GM15510 (cell line): Measurements from ENCODE around the gene C1QL2.

ENCODE experiments used
- POLR2A ChIP-seq: IDR thresholded peaks from 3 replicates; pipeline ENCODE4 v1.6.1; 2011; ENCODE audit warnings: borderline replicate concordance; ENCODE audit not compliant: insufficient read length; ENCODE audit errors: extremely low read depth

Gene C1QL2

GRCh38 chr2:119134775-119135174 is 23.8 kb downstream of the C1QL2 start:
- no peak for TF ChIP-seq POLR2A

DNA sequence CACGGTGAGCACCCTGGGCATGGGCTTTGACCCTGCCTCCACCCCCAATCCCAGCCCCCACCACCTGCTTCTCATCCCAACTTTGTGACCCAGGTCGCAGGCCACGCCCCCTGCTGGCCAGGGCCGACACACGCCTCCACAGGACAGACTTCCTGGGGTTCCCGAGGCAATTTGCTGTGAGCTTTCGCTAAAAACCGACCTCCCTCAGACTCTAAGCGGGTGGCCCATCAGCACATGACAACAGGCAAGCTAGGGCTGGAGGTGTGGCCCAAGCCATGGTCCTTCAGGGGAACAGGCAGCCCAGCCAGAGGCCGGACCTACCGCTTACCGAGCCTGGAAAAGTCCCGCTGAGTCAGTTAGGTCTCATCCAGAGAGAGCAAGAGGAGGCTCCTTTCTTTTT is 31.9 kb downstream of the C1QL2 start:
- no peak for TF ChIP-seq POLR2A

- TF ChIP-seq POLR2A = no peak
Measured at GRCh38 chr2:119123389-119123788, 35.2 kb downstream of the C1QL2 start.

GRCh38 chr2:119122663-119123062 is 35.9 kb downstream of the C1QL2 start:
- TF ChIP-seq POLR2A = no peak

DNA sequence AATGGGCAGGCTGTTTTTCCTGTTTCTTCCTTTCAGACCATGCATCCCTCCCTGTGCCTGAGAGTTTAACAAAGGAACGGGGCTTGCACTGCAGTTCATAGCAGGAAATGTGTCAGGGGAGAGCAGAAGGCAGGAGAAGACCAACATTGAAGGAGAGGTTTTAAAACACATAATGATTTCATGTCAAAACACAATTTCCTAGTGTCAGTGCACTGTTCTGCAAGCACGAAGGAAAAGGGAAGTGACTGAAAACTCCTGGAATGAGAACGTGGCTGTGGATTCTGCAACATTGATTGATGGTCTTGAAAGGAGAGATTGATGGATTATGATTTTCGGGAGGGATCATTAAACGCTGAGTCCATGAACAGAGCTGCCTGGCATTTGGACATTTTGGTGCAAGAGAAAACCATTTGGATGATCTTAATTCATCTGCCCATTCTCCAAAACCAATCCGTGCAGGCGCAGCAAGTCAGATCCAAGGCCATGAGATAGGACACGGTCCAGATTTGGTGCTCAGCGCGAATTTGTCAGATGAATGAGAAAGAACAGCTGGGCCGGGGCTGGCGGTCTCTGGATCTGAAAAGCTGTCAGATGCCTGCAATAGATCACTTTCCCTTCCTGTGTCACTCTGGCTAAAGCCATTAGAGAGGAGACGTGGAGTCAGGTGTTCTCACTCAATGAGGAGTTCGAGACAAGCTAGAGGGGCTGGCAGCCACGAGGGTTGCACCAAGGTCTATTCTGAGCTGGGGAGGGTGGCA is 38.4 kb downstream of the C1QL2 start:
- TF ChIP-seq POLR2A = no peak

DNA sequence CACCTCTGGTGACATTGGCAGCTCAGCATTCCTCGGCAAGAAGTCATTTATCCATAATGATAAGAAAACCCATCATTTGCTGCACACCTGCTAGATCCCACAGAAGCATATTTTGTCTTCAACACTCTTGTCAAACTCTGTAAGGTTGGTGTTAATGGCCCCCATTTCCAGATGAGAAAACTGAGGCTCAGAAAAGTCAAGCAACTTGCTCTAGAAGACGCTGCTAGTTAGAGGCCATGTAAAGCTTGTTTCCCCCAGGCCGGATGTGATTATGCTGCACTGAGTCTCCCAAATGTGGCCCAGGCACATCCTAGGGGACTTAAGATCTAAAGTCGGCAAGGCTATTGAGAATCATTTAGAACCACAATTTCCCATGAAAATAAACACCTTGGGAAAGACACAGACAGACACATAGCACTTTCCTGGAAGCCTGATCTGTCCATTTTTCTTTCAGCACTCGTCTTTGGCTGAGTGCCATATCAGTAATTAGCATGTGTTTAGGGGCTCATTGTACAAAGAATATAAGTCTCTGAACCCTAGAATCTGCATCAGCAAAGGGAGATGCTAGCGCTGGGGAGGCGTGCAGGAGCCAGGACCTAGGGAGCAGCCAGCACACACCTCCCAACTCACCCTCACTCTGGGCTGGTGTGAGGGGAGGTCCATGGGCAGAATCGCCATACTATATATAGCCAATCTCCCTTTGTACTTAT is 39.3 kb downstream of the C1QL2 start:
- TF ChIP-seq POLR2A = no peak

DNA sequence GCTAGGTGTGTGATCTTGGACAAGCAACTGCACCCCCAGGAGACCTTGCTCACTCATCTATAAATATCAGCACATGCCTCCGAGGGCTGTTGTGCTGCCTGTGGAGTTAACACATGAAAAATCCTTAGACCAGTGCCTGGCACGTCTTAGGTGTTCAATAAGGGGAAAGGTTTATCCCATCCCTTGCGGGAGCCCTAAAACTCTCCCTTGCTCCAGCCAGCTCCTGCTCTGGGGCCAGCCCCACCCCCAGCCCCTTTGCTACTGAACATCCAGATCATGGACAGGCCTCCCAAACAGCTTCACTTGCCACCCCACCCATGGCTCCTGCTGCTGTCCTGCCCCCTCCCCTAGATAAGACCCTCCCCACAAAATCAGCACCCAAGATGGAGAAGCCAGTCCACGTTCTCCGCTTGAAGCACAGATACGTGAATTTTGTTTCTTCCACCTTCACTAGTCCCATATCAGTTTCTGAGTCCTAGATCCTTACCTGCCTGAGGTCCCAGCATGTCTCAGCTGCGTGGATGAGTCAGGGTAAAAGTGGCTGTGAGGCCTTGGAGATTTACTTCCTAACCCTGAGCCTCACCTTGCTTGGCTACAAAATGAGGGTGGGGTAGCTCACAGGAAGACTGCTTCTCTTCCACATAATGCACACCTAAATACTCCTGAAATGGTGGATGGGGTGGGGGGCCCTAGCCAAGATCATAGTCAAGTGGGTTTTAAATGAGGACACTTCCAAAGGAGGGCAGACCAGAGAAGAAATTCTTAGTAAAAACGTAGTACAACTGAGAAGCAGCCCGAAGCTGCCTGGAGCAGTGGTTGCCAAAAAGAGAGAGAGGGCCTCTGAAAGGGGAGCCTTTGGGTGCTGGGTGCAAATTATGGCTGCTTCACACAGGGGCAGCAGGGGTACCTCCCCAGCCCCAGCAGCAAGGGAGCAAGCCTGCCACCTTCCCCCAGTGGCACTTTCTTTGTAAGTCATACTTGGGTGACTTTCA is 40.4 kb downstream of the C1QL2 start:
- TF ChIP-seq POLR2A = no peak

GRCh38 chr2:119117408-119117807 is 41.1 kb downstream of the C1QL2 start:
- TF ChIP-seq POLR2A = no peak

GRCh38 chr2:119116411-119117295 is 41.9 kb downstream of the C1QL2 start:
- no peak for TF ChIP-seq POLR2A

DNA sequence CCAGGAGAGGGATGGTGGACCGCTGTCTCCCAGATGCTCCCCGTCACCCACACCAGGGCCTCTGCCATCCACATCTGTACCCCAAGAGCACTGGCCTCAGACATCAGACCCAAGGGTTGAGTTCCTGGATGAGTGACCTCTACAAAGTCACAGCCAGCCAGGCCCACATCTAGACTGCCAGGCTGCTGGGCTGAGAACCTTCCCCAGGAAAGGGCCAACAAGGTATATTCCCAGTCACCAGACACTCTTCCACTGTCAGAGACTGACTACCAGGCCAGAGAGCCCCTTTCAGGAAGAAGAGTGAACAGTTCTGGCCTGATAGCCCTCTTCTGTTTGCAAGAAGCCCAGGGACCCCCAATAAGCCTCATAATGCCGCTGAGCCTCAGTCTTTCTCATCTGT is 44.3 kb downstream of the C1QL2 start:
- no peak for TF ChIP-seq POLR2A

DNA sequence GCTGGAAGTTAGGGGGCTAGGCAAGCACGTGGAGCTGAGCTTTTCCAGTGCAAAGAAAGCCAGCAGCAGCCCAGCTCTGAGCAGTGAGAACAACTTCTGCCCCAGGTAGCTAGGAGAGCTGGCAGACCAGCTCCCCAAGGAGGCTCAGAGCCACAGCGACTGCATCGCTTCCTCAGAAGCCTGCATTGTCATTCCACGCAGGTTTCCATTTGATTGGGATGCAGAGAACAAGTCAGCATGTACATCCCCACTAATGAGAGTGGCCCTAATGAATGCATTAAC is 45.1 kb downstream of the C1QL2 start:
- TF ChIP-seq POLR2A = no peak

GRCh38 chr2:119112770-119113488 is 45.6 kb downstream of the C1QL2 start:
- TF ChIP-seq POLR2A = no peak

DNA sequence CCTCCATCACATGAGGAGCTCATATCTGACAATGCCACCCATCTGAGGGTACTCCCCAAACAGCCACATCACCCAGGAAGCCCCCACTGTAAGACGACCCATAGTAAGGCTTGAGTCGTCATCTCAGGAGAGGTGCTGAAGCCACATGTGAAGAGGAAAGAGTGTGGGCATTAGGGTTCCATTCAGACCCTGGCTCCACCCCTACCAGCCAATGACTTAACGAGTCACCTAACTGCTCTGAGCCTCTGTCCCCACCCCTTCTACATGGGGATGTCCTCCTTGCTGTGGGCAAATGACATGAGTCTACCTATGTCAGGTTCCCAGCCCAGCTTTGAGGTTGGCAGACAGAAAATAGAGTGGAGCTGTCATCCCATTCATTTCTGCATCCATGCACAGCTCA is 46.3 kb downstream of the C1QL2 start:
- TF ChIP-seq POLR2A = no peak
